ENCODE measurements around the gene STUM.

- TF ChIP-seq, protein P1, sequence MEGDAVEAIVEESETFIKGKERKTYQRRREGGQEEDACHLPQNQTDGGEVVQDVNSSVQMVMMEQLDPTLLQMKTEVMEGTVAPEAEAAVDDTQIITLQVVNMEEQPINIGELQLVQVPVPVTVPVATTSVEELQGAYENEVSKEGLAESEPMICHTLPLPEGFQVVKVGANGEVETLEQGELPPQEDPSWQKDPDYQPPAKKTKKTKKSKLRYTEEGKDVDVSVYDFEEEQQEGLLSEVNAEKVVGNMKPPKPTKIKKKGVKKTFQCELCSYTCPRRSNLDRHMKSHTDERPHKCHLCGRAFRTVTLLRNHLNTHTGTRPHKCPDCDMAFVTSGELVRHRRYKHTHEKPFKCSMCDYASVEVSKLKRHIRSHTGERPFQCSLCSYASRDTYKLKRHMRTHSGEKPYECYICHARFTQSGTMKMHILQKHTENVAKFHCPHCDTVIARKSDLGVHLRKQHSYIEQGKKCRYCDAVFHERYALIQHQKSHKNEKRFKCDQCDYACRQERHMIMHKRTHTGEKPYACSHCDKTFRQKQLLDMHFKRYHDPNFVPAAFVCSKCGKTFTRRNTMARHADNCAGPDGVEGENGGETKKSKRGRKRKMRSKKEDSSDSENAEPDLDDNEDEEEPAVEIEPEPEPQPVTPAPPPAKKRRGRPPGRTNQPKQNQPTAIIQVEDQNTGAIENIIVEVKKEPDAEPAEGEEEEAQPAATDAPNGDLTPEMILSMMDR (IDR thresholded peaks at IDR 0.05): no peak
- TF ChIP-seq REST (IDR thresholded peaks at IDR 0.05; ENCODE audit: insufficient read depth in 1 of 2, low read depth in 2 of 2, low read length in 1 of 2): no peak
Measured at GRCh38 chr1:226582966-226583365, 34.4 kb downstream of the STUM start.

Data from Panc1 (cell line).